ENCODE results near the gene EFHC1. TPM values are rescaled to one million over a fixed set of nuclear protein-coding genes. Genes with fewer than 3 reads are reported as not detected.

Gene EFHC1
- total RNA-seq, 1 donor from 2014 or later, result 6.6 TPM

DNA sequence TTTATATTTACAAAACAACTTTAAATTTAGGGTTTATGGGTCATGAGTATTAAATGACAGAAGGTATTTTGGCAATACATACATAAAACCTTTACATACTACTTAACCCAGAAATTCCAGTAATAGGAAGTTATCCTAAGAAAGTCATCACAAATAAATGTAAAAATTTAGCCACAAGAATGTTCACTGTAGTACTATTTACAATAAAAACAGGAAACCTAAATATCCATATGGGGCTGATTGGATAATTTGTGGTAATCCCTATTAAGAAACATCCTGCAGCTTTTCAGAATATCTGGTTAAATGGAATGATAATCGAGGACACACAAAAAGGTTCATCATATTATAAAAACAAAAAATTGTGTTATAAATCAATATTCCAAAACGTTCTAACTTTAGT is 112.3 kb downstream of the EFHC1 start:
- no peak overlapping the region for H3K4me3 ChIP-seq (ENCODE audit: low read depth, low read length)
- H3K36me3 ChIP-seq (ENCODE audit: control insufficient read depth, insufficient read depth, low read length), result peaks cover 1% of the 10 kb centered on the region
- no peaks in the 10 kb centered on the region for H3K27me3 ChIP-seq (ENCODE audit: control insufficient read depth, insufficient read depth, low read length)
- TF ChIP-seq, protein P1, sequence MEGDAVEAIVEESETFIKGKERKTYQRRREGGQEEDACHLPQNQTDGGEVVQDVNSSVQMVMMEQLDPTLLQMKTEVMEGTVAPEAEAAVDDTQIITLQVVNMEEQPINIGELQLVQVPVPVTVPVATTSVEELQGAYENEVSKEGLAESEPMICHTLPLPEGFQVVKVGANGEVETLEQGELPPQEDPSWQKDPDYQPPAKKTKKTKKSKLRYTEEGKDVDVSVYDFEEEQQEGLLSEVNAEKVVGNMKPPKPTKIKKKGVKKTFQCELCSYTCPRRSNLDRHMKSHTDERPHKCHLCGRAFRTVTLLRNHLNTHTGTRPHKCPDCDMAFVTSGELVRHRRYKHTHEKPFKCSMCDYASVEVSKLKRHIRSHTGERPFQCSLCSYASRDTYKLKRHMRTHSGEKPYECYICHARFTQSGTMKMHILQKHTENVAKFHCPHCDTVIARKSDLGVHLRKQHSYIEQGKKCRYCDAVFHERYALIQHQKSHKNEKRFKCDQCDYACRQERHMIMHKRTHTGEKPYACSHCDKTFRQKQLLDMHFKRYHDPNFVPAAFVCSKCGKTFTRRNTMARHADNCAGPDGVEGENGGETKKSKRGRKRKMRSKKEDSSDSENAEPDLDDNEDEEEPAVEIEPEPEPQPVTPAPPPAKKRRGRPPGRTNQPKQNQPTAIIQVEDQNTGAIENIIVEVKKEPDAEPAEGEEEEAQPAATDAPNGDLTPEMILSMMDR (IDR thresholded peaks at IDR 0.05; ENCODE audit: insufficient read depth, low read length, severe bottlenecking), result no peak
- DNase-seq (ENCODE audit: low read depth) (no peak), FAIRE-seq (no peak)

- FAIRE-seq, result no peak
- TF ChIP-seq, protein P1 (IDR thresholded peaks at IDR 0.05; ENCODE audit: insufficient read depth, low read length, severe bottlenecking), result no peak
- no peak for DNase-seq (ENCODE audit: low read depth)
- Histone ChIP-seq H3K27me3 (ENCODE audit: control insufficient read depth, insufficient read depth, low read length) (no peaks in the 10 kb centered on the region), H3K36me3 (ENCODE audit: control insufficient read depth, insufficient read depth, low read length) (peaks cover 1% of the 10 kb centered on the region), H3K4me3 (ENCODE audit: low read depth, low read length) (no peak overlapping the region)
Measured at GRCh38 chr6:52533491-52533890, 113.3 kb downstream of the EFHC1 start.

GRCh38 chr6:52534363-52534762 is 114.2 kb downstream of the EFHC1 start:
- Histone ChIP-seq H3K36me3 (ENCODE audit: control insufficient read depth, insufficient read depth, low read length) (peaks cover 1% of the 10 kb centered on the region), H3K27me3 (ENCODE audit: control insufficient read depth, insufficient read depth, low read length) (no peaks in the 10 kb centered on the region), H3K4me3 (ENCODE audit: low read depth, low read length) (no peak overlapping the region)
- no peak for DNase-seq (ENCODE audit: low read depth)
- FAIRE-seq, result no peak
- TF ChIP-seq, protein P1 (IDR thresholded peaks at IDR 0.05; ENCODE audit: insufficient read depth, low read length, severe bottlenecking), result no peak

DNA sequence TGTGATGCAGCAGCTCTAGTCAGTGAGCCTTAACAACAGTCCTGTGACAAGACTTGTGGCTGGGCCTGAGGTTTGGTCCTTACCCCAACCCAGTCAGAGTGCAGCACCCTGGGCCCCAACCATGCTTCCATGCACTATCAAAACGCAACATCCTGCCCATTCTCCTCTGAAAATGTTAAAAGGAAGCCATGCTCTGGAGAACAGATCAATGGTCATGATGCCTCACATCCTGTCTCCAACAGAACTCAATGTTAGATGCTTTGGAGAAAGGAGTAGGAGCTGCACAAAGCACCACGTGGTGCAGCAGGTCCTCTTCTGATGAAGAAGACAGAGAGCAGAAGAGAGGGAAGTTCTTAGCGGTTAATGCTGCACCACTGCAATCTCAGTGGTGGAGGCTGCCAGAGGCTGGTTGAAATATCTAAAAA is 114.8 kb downstream of the EFHC1 start:
- TF ChIP-seq, protein P1 (IDR thresholded peaks at IDR 0.05; ENCODE audit: insufficient read depth, low read length, severe bottlenecking), result no peak
- H3K27me3 ChIP-seq (ENCODE audit: control insufficient read depth, insufficient read depth, low read length), result no peaks in the 10 kb centered on the region
- FAIRE-seq, result no peak

GRCh38 chr6:52535711-52536423 is 115.7 kb downstream of the EFHC1 start:
- Histone ChIP-seq H3K4me3 (ENCODE audit: low read depth, low read length) (no peak overlapping the region), H3K36me3 (ENCODE audit: control insufficient read depth, insufficient read depth, low read length) (peaks cover 1% of the 10 kb centered on the region), H3K27me3 (ENCODE audit: control insufficient read depth, insufficient read depth, low read length) (no peaks in the 10 kb centered on the region)
- DNase-seq (ENCODE audit: low read depth) (no peak), FAIRE-seq (no peak)
- TF ChIP-seq, protein P1 (IDR thresholded peaks at IDR 0.05; ENCODE audit: insufficient read depth, low read length, severe bottlenecking), result no peak

More for the DNA sequence above, 114.8 kb downstream of the EFHC1 start:
- Histone ChIP-seq H3K4me3 (ENCODE audit: low read depth, low read length) (no peak overlapping the region), H3K36me3 (ENCODE audit: control insufficient read depth, insufficient read depth, low read length) (peaks cover 1% of the 10 kb centered on the region)
- no peak for DNase-seq (ENCODE audit: low read depth)
